ENCODE results near the gene TCF7L2.
"Not testable (repeated sequence)": the region's sequence is repeated elsewhere in the genome, so short reads cannot be mapped to it uniquely, and the experiment has no call there.

TCF7L2 gene

DNA sequence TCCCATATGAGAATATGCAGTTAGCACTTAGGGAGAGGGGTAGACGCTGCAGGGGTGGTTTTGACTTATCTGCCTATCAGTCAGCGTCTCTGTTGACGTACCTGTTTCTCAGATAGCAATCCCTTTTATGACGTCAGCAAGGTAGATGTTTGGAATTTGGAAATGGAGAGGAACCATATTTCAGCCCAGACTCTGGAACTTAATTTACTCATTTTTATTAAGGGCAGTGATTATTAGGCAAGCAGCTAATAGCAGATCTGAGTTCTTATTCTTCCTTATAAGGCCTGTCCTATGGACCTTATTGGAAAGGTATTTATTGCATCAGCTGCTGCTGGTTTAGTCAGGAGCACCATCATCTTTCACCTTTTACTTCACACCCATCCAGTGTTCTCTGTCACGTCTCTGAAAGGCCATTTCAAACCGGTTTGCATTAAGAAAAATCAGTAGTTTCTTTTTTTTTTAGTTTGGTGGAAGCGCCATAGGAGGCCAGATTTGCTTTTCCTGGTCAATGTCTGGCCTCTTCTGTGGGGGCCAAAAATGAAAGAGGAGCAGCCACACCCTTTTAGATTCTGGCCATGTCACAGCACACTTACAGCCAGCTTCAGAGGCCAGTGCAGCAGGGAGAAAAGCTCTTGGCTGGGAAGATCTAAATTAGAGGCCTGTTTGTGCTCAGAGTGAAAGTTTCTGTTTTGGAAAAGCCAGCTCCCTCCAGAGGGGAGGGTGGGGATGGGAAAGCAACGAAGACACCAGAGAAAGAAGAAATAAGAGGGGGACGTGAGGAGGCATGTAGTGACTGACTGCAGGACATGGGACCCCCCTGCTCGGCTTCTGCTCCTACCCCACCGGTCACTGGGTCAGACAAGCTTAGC lies 146.3 kb downstream of the TCF7L2 start:
- DNase-seq (ENCODE audit: low read depth): no peak

GRCh38 chr10:113097036-113097435 lies 147.0 kb downstream of the TCF7L2 start:
- no peak for DNase-seq (ENCODE audit: low read depth)

GRCh38 chr10:113099431-113100183 lies 149.6 kb downstream of the TCF7L2 start:
- DNase-seq (ENCODE audit: low read depth): no peak

DNA sequence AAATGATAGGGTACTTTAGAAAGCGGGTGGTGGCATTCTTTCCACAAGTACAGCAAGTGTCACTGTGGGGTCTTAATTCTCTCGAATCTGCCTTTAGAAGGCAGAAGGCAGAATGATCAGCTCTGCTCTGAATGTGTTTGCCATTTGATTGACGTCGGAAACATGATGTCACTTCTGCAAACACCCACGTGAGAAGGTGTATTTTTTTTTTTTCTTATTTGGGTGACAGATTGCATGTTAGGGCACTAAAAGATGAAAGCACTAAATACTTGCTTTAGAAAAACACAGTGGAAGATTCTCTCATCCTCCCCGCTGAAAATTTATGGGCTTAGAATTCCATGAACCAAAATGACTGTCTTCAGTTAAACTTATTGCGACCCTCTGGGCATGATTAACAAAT lies 150.2 kb downstream of the TCF7L2 start:
- DNase-seq (ENCODE audit: low read depth): no peak

GRCh38 chr10:113103131-113103840 lies 153.2 kb downstream of the TCF7L2 start:
- DNase-seq (ENCODE audit: low read depth): no peak

GRCh38 chr10:113104047-113104446 lies 154.0 kb downstream of the TCF7L2 start:
- DNase-seq (ENCODE audit: low read depth): no peak

DNA sequence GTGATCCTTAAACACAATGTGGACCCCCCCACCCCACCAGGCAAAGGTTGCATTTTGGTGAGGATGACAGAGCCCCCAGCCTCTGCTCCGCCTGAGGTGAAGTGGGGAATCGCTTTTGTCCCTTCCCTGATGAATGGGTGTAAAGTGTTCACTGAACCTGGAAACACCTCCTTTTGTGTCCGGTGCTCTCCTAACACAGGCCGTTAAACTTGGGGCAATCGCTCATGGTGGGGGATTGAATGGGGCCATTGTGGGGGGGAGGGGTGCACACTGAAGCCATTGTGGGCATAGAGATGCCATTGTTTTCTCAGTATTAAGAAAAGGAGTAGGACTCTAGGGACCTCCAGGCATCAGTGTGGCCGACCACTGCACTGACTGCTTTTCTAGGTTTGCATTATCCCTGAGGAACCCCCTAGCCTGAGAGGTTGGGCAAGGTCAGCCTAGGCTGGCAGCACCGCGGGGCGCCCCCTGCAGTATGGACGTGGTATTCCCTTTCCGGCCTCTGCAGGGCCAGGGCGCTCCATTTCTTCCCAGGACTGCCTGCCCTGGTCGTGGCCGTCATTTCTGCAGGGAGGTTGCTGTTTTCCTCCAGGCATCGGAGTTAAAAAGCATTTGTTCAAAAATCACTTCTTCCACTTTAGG lies 158.3 kb downstream of the TCF7L2 start:
- DNase-seq (ENCODE audit: low read depth): peak; percentile 11

DNA sequence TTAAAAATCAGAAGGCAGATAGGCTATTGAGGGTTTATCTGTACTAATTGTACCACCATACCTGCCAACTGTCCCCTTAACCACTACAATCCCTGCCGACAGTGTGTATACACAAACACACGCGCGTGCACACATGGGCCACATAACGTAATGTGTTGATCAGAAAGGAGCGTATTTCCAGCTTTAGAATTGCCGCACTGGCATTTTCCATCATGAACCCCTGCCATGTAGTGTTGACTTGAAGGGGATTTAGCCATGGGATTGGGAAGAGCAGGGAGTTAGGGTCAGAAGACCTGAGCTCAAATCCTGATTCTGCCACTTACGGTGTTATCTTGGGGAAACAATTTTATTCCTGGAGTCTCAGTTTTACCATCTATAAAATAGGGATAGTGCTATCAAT lies 158.9 kb downstream of the TCF7L2 start:
- DNase-seq (ENCODE audit: low read depth): no peak

GRCh38 chr10:113109482-113109881 lies 159.4 kb downstream of the TCF7L2 start:
- DNase-seq (ENCODE audit: low read depth): not testable (repeated sequence)

DNA sequence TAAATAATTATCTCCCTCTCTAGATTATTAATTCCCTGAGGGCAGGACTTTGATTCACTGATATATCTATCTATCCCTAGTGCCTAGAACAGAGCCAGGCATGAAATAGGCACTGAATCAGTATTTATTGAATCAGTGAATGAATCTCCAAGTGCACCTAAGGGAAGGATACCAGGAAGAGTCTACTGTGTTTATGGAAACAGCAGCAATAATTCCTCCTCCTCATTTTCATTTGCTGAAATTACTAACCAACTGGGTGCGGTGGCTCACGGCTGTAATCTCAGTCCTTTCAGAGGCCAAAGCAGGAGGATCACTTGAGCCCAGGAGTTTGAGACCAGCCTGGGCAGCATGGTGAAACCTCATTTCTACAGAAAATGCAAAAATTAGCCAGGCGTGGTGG lies 161.2 kb downstream of the TCF7L2 start:
- no peak for DNase-seq (ENCODE audit: low read depth)

GRCh38 chr10:113111900-113112853 lies 162.1 kb downstream of the TCF7L2 start:
- DNase-seq (ENCODE audit: low read depth): no peak

- no peak for DNase-seq (ENCODE audit: low read depth)
Observed at GRCh38 chr10:113113241-113113640, 163.2 kb downstream of the TCF7L2 start.

DNA sequence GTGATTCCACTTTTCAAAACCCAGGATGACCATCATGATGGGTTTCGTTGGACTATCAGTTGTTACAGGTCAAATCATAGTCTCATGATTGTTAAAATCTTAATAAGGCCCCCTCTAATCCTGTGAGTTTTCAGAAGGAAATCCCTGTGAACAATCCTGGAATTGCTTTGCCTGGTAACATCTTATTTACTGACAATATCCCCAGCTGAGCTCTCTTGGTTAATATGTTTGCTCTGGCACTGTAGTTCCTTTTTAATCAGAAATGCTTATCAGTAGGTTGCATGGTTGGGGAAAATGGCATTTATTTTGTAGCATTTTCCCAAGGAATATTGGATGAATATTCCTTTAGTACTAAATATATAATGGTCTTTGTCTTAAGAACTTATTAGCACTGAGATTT lies 163.9 kb downstream of the TCF7L2 start:
- DNase-seq (ENCODE audit: low read depth): no peak

DNA sequence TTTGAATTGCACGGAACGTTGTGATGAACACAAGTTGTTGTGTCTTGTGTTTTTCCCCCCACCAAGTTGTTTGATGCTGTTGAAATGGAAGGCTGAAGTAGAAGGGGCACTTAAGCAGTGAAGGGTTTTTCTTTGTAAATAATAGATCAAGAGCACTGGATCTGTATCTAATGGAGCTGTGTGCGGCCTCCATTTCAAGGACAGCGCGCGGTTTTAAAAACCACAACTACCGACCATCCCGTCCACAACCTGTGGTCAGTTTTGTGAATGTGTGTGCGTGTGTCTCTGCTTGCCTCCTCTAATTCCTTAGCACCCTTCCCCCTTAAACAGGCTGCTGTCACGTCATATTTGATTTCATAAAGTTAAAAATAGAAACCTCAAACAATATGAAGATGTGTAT lies 165.5 kb downstream of the TCF7L2 start:
- DNase-seq (ENCODE audit: low read depth): no peak

GRCh38 chr10:113118882-113119281 lies 168.8 kb downstream of the TCF7L2 start:
- DNase-seq (ENCODE audit: low read depth): no peak

GRCh38 chr10:113119801-113120200 lies 169.8 kb downstream of the TCF7L2 start:
- no peak for DNase-seq (ENCODE audit: low read depth)

DNA sequence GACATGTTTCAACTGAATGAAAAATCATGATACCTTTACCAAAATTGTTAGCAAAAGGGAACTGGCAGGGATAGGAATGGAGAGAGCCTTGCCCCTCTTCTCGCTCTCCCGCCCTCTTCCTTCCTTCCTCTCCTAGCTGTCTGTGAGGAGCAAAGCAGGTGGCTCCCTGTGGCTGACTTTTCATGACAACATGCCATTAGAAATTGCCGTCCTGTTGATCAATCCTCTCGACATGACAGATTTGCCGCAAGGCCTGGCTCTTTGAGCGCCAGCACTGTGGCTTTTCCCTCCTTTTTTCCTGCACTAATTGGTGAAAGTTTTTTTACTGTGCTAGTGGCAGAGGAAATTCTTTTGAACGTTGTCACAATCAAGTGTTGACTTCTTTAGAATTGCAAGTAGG lies 171.1 kb downstream of the TCF7L2 start:
- no peak for DNase-seq (ENCODE audit: low read depth)

GRCh38 chr10:113122947-113123346 lies 172.9 kb downstream of the TCF7L2 start:
- DNase-seq (ENCODE audit: low read depth): no peak

DNA sequence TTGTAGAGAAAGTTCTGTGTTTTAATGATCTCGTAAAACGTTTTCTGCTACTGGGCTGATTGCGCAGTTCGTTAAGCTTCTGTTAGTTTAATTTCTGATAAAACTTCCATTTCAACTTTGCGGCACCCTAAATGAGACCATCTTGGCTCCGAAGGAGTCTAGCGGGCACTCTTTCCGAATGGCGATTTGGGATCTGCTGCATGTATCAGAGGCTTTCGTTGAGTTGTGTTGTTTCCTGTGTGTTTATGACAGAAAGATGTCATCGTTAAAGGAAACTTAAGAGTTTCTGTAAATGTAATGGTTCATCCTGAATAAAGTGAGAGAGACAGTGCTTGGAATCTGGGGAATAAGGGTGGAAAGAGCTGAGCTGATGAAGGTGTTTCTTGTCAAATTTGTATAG lies 174.7 kb downstream of the TCF7L2 start:
- no peak for DNase-seq (ENCODE audit: low read depth)

- DNase-seq (ENCODE audit: low read depth): no peak
Observed at GRCh38 chr10:113125612-113126011, 175.6 kb downstream of the TCF7L2 start.

Data from activated T-helper 9 cell treated with anti-CD3 and anti-CD28 coated beads, Interleukin-2, amount 50 U/mL, for 16 hours (primary cell).